Femur (tissue), 1 donor: ENCODE measurements around the gene UBE4B.
"Not testable (repeated sequence)": the region's sequence is repeated elsewhere in the genome, so short reads cannot be mapped to it uniquely, and the experiment has no call there.

ENCODE experiments used
- DNase-seq: peaks from one replicate; pipeline ENCODE4 v3.0.0-alpha.2; 2017

Gene UBE4B

DNA sequence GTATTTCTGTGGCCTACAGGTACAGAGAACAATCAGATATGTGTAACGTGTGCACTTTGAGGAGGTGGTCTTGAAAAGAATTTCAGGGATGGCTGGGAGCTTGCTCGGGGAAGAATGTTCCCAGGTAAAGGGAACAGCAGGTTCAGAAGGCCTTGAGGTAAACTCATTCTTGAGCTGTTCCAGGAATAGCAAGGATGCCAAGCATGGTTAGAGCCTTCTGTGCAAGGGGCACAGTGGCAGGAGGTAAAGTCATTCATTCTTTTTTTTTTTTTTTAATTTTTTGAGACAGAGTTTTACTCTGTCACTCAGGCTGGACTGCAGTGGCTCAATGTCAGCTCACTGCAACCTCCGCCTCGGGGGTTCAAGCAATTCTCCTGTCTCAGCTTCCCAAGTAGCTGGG is 10.0 kb downstream of the UBE4B start:
- no peak for DNase-seq

DNA sequence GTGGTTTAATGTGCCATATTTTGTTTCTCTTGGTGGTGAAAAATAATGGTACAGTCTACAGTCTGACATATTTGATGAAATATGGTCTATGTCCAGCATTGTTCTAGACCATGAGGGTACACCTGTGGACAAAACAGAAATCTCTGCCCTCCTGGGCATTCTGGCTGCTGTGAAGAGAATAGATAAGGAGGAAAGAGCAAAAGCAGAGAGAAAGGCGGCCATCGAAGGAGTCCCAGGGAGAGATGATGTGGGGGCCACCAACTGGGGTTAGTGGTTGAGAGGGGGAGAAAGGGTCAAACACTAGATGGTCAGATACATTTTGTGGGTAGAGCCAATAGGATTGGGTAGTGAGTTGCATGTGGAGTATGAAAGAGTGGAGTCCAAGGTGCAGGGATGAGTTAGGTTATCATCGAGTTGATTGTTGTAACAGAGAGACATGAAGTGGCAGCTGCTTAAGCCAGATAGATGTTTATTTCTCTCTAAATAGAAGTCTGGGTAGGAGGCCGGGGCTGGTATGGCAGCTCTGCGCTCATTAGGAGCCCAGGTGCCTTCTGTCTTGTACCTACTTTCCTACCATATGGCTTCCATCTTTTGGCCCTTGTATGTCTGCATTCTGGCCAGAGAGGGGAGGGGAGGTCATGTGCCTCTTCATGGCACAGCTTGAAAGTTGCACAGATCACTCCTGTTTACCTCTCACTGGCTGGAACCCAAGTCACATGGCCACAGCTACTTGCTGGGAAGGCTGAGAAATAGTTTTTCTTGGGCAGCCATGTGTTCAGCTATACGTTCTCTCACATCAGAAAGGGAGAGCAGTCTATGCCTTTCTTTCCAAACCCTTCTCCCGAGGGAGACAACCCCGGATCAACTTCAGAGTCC is 13.0 kb downstream of the UBE4B start:
- DNase-seq = no peak

DNA sequence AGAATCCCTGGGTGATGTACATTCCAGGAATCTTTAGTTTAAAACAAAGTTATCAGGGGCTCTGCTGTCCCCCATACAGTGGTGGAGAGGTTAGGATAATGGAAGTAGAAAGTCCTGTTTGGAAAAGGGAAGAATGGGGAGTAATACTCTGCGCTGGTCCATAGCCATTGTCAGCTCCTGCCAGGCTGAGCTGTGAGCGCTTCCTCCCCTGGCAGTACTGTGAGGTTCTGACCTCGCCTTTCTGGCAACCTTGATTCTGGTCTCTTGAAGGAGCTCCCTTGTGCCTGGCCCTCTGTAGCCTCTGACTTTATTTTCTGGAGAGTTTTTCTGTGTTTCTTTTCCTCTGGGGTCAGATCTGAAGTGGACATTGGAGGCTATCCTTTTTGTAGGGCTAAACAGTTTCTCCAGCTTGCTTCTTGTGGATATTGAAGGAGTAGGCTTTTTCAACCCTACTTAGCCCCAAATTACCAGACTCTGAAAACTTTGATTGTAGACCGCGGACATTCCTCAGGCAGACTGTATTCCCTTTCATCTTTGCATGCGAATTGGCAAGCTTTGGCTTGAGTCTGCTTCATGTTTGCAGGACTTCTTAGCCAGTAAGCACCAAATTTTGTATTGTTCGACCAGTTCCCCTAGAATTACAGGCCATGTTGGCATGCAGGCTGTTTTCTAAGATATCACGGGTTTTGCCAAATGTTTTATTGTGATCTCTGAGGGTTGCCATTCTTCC is 13.8 kb downstream of the UBE4B start:
- peak; percentile 27 for DNase-seq

DNA sequence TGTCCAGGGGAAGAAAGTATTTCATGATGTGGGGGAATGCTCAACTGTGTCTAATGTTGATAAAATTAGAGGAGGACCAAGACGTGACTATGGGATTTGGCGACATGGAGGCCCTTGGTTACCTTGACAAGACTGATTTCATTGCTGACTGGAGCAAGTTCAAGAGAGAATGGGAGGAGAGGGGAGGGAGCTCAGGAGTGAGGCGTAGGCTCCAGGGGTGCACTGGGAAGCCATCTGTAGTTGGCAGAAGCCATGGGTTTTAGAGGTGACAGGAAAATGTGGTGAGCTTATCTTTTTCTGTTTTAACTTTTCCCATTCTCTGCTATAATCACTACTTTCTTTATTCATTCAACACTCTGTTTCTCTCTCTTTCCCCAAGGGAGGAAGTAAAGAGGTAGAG is 15.8 kb downstream of the UBE4B start:
- no peak for DNase-seq

DNA sequence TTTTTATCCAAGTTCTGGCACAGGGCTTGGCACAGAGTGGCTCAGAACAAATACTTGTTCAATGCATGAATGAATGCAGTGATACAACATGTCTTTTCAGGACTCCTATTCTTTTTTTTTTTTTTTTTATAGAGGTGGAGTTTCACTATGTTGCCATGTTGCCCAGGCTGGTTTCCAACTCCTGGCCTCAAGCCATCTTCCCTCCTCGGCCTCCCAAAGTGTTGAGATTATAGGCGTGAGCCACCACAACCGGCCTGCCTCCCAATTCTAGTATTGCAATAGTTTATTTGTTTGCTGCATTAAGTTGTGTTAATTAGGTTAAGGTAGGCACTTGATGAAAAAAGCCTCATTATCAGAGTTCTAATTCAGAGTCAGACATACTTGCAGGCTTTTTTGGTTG is 17.9 kb downstream of the UBE4B start:
- no peak for DNase-seq

DNA sequence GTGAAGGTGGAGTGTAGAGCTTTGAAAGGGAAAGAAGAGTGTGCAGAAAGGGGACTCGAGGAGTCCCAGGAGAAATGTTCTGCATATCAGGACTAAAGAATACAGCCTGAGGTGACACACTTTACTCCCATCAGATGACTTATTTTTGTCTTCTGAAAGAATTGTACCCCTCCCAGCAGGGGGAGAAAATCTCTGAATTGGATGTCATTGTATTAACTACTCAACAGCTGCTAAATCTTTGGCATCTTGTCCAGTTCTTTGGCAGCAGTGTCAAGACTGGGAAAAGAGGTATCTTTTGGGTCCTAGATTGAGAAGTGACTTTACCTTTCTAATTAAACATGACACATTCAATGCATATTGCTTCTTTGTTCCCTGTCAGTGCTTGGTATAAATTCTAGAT is 18.9 kb downstream of the UBE4B start:
- no peak for DNase-seq

DNA sequence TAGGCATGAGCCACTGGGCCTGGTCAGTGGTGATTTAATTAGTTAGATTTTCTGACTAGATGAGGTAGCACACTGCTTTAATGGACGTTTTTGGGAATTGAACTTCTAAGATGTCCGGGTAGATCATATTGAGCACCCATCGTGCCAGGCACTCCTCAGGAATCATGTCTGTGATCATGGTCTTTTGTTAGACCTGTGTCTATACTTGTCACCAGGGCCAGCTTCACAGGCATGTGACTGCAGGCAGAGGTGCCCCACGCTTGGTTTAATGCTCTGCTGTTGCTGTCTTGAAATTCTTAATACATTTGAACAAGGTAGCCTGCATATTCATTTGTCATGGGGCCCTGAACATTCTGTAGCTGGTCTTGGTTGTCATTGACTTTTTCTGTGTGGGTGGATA is 19.6 kb downstream of the UBE4B start:
- DNase-seq = no peak

DNA sequence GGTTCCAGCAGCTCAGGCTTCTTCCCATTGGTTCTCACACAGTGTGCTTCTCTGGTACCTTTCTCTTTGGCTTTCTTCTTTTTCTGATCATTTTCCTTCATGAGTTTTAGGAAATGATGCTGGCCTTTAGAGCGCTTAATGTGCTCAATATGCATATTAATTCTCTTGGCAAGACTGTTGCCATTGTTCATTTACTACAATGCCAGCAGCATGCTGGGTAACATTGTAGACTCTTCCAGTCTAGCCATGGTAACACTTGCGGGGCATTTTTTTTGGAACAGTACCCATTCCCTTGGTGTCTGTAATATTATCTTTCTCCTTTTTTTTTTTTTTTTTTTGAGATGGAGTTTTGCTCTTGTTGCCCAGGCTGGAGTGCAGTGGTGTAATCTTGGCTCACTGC is 21.7 kb downstream of the UBE4B start:
- no peak for DNase-seq

DNA sequence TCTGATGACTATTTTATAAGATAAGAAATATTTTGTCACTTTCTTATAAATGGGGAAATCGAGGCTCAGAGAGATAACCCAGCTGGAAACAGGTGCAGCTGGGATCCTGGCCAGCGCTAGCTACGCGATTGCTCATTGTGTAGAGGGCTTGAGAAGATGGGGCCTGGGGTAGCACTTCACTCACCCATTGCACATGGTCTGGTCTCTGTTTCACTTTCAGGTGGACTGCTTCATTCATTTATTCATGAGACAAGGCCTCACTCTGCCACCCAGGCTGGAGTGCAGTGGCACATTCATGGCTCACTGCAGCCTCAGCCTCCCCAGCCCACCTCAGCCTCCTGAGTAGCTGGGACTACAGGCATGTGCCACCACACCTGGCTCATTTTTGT is 23.8 kb downstream of the UBE4B start:
- no peak for DNase-seq

DNA sequence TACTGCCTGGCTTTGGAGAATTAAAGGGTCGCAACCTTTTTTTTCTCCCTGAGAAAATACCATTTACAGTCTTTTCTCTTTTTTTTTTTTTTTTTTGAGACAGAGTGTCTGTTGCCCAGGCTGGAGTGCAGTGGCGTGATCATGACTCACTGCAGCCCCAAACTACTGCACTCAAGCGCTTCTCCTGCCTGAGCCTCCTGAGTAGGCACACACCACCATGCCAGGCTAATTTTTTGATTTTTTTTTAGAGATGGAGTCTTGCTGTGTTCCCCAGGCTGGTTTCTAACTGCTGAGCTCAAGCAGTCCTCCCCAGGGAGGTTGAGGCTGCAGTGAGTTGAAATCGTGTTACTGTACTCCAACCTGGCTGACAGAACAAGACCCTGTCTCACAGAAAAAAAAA is 24.6 kb downstream of the UBE4B start:
- DNase-seq = no peak

DNA sequence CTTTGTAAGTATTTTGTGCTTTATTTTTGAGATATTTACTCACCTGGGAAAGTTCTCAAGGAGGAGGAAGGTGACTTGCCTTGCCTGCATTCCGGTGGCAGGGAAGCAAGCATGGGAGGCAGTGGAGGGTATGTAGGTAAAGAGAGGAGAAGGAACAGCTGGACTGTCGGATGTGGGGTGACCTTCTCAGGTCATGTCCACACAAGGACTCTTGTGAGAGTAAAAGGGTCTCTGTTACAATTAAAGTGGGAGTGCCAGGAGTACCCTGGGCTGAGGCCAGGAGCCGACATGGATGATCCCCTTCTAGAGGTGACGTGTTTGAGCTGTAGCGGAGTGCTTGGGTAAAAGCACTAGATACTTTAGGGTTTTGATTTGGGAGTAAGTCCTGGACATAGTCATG is 25.0 kb downstream of the UBE4B start:
- no peak for DNase-seq

DNA sequence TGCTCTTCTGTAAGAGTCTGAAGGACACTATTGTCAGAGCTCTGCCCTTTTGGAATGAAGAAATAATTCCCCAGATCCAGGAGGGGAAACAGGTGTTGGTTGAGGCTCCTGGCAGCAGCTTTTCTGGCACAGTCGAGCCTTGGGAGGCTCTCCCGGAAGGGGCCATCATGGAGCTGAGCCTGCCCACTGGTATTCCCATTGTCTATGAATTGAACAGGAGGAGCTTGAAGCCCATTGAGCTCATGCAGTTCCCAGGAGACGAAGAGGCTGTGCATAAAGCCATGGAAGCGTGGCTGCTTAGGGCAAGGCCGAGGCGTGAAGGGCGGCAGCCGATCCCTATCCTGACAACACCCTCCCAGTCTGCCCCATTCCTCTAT is 26.6 kb downstream of the UBE4B start:
- no peak for DNase-seq

DNA sequence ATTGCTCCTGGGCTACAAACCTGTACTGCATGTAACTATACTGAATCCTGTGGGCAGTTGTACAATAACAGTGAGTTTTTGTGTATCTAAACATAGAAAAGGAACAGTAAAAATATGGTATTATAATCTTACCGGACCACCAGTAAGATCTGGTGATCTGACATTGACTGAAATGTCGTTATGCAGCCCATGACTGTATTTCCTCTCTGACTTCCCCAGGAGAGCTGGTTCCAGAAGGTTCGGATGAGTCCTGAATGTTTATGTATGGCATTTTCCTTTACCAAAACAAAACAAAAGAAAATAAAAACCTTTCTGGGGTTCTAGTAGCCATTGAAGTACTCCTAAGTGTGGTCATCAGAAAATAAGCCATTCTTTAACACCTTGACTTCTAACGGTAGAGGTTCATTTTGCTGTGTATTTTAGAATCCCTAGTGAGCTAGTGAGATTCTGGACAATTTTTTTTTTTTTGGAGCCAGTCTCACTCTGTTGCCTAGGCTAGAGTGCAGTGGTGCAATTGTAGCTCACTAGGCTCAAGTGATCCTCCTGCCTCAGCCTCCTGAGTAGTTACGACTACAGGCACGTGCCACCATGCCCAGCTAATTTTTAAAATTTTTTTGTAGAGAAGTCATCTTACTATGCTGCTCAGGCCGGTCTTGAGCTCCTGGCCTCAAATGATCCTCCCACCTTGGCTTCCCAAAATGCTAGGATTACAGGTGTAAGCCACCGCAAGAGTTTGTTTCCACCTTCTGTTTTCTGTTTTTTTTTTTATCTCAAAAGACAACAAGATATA is 27.7 kb downstream of the UBE4B start:
- DNase-seq = no peak

DNA sequence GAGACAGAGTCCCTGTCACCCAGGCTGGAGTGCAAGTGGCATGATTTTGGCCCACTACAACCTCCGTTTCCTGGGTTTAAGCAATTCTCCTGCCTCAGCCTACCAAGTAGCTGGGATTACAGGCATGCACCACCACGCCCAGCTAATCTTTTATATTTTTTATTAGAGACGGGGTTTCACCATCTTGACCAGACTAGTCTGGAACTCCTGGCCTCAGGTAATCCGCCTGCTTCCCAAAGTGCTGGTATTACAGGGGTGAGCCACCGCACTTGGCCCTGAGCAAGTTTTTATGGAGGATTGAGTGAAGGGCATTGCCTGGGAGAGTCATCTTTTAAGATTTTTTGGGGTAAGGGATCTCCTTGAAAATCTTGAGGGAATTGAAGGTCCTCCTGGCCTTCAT is 28.5 kb downstream of the UBE4B start:
- DNase-seq = no peak

DNA sequence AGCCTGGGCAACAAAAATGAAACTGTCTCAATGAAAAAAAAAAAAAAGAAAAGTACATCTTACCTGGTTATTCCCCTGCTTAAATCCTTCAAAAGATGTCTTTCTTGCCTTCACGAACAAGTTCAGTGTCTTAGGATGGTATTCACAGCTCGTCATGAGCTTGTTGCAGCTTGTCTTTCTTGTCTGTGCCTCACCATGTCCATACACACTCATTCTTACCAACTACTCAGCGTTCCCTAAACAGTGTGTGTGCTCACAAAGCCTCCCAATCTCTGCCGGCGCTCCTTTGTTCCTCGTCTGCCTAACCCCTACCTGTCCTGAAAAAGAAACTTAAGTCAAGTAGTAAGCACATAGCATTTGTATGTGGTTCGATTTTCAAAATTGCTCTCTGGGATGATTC is 31.1 kb downstream of the UBE4B start:
- no peak for DNase-seq

DNA sequence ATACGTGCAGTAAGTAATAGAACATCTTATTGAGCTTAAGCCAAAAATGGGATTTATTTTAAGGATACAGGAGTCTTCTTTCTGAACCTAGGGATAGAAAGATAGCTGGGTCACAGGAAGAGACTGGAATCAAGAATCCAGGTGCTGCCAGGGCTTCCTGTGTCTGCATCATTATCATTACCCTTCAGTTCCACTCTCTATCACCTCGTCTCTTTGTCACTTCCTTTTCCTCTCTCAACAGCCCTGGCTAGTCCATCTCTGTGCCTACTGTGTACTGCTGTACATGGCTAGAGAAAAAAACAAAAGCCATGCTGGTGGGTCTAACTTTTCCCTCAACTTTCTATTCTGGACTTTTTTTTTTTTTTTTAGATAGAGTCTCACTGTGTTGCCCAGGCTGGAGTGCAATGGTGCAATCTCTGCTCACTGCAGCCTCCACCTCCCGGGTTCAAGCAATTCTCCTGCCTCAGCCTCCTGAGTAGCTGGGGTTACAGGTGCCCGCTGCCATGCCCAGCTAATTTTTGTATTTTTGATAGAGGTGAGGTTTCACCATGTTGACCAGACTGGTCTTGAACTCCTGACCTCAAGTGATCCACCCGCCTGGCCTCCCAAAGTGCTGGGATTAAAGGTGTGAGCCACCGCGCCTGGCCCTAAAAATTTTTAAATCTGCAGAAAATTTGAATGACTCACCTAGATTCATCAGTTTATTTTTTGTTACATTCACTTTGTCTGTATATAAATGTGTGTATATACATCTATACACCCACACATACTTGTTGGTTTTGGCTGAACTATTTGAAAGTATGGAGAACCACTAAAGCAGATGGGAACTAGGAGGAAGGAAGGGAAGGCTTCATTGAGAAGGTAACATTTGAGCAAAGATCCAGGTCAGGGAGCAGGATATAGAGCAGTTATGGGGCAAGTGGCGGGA is 31.9 kb downstream of the UBE4B start:
- no peak for DNase-seq

DNA sequence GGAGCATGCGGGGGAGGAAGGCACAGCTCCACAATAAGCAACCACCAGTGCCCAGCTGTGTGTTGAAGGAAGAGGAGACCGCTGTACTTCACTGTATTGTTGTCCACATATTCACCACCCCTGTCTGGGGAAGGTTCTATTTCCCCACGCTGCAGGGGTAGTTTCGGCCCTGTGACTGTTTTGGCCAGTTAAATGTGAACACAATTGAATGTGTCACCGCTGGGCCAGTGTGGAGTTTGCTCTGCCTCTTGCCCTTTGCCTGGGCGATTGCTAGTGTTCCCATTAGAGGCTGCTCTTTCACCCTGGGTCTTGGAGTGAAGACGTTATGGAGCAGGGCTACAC is 32.6 kb downstream of the UBE4B start:
- DNase-seq = no peak

DNA sequence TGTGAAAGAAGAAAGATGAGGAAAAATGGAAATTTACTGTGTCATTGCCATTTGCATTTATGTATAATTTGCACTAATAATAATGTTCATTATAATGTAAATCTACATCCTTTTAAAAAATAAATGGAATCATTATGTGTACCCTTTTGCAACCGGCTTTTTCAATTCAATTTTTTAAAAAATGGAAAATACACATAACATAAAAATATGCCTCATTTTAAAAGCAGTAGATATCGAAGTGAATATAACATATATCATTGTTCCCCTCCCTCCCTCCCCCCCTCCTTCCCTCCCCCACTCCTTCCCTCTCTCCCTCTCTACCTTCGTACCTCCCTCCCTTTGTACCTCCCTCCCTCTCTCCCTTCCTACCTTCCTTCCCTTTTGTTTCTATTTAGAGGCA is 33.0 kb downstream of the UBE4B start:
- no peak for DNase-seq

DNA sequence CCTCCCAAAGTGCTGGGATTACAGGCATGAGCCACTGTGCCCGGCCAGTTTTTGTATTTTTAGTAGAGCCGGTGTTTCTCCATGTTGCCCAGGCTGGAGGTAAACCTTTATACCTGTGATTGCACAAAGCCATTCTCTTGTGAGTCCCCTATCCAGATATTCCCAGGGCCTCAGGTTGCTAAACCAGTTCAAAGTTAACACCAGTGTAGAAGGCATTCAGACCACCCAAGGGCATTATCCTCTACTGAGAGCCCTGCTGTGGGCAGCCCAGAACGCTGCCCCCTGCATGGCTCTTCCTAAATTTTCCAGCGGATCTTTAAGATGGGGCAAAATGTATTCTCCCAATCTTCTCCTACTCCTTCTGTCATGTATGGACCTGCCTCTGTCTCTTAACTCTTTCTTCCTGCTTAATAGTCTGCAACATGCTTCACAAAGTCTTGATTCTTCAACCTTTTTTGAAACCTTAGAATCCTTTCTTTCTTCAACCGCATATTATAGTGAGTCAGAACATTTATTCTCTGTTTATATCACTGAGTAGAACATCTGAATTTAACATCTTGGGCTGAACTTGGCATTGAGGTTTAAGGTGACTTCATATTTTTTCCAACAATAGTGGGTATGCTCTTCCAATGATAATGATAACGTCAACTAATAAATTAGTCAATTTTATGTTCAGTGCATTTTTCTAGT is 36.0 kb downstream of the UBE4B start:
- DNase-seq = no peak

DNA sequence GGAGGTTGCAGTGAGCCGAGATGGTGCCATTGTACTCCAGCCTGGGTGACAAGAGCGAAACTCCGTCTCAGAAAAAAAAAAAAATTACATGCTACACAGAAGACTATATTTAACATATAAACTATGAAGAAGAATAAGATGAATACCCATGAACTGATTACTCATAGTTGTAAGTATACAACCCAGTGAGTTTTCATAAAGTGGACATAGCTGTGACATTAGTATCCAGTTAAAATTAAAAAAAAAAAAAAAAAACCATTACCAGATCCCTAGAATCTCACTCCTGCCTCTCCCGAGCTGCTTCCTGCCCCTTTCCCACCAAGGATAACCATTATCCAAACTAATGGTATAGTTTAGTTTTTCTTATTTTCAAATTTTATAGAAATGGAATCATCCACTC is 37.4 kb downstream of the UBE4B start:
- no peak for DNase-seq

DNA sequence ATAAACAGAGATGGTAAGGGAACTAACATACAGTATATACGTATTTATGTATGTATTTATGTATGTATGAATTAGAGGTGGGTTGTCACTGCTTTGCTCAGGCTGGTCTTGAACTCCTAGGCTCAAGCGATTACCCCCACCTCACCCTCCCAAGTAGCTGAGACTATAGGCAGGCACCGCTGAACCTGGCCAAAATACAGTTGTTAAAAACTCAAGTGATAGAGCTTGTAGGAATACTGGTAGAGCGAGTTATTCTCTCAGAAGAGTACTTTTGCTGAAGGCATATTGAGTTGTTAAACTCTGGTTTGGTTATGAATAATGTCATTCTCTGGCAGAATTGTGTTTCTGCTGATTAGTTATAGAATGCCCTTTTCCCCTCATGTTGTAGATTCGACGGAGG is 38.9 kb downstream of the UBE4B start:
- DNase-seq = no peak

DNA sequence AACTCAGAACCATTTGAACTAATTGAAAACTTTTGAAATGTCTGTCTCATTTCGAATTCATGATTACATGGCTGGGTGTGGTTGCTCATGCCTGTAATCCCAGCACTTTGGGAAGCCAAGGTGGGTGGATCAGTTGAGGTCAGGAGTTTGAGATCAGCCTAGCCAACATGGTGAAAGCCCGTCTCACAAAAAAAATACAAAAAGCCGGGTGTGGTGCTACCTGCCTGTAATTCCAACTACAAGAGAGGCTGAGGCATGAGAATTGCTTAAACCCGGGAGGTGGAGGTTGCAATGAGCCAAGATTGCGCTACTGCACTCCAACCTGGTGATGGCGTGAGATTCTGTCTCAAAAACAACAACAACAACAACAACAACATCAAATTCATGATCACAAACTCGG is 40.6 kb downstream of the UBE4B start:
- DNase-seq = not testable (repeated sequence)
